Stimulated activated CD4-positive, alpha-beta T cell treated with anti-CD3 and anti-CD28 coated beads, TNF-alpha, amount 100 ng/mL, for 24 hours (primary cell): Measurements from ENCODE around the gene GATA2.

Experiments
- DNase-seq, 3 experiments: peaks; one replicate each; pipeline ENCODE4 v3.0.0-alpha.2; 2020; ENCODE audit warnings: low read depth in 3 of 3

The GATA2 gene

DNA sequence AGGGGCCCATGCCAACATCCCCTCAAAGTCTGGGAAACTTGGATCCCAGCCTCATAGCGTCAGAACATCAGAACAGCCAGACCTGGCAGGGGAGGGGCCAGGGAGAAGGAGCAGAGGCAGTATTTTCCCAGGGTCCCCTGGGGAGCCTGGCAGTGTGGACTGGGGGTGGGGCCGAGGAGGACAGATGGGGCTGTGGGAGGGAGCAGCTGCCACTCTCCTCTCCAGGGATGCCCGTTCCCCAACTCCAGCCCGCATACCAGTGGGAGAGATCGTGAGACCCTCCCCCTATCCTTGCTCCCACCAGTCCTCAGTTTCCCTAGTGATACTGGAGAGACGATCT, 19.9 kb downstream of the GATA2 start:
- DNase-seq = no peak

DNA sequence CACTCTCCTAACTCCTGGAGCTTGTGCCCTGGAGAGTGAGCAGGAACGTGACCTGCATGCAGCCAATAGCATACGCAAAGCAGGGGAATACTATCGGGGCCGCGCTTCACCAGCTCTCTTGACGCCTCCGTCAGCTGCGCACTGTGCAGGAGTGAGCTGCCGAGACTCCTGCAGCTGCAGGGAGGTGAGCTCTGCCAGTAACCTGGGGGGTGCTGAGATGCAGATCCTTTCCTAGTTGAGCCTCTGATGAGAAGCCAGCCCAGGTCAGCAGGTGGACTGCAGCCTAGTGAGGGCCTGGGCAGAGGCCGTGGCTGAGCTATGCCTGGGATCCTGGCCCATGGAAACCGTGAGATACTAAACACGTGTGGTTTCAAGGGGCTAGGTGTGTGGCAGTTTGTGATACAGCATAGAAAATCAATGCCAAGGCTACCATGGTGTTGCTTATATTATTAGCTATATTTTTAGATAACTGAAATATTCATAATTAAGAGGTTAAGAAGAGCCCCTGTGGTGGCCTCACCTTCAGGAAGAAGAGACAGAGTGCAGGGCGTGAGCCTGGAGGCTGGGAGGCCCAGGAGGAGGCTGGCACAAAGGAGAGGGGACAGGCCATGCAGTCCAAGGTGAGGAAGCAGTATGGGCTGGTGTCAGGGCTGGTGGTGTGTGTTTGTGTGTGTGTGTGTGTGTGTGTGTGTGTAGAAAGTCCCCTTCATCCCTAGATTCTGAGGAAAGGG, 20.4 kb downstream of the GATA2 start:
- no peak for DNase-seq

DNA sequence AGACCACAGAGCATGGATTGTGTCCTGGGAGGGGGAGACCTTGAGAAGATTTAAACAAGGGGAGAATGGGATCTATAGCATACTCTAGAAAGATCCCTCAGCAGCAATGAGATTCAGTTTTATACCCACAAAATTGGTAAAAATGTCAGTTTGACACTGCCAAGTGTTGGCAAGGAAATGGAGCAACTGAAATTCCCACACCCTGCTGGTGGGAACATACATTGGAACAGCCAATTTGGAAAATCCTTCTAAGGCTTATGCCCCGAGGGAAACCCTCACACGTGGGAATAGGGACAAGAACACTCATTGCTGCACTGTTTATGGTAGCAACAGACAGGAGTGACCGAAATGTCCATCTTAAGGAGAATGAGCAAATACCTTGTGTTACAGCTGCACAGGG, 21.3 kb downstream of the GATA2 start:
- no peak for DNase-seq

DNA sequence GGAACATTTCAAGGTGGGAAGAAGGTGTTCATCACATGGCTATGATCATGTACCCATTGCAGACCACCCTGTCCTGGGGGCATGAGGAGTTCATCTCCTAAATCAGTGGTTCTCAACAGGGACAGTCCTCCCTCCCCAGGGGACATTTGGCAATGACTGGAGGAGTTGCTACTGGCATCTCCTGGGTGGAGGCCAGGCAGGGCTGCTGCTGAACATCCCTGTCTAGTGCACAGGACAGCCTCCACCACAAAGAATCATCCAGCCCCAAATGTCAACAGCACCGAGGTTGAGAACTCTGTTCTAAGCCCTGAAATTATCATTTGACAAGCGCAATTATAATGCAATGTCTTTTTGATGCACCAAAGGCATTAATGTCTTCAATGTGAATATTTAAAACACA, 21.9 kb downstream of the GATA2 start:
- no peak for DNase-seq

DNA sequence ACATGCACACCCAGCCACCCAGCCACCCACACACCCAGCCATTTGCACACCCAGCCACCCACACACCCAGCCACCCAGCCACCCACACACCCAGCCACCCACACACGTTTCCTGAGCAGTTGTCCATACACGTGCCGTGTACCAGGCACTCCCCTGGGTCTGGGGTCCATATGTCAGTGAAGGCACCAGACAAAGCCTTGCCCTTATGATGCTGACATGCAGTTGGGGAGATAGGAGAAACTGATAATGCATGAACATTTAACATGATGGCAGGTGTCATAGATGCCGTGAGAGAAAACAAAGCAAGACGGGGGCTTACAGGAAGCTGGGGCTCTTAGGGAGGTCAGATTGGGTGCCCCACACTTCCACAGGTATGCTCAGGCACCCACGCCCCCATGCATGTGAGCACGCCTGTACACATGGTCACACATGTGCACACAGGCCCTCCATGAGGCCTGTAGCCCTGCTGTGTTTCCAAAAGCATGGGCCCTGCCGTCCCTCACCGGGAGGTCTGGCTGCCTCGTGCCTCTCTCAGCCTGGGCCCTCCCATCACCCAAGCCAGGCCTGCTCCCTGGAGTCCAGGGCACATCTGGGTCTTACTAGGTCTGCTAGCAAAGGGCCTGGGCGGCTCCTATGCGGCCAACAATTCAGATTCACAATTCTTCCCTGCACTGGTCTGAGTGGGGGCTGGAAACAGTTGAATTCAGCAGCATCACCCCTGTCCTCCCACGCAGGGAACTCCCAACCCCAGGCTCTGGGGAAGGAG, 22.7 kb downstream of the GATA2 start:
- no peak for DNase-seq

DNA sequence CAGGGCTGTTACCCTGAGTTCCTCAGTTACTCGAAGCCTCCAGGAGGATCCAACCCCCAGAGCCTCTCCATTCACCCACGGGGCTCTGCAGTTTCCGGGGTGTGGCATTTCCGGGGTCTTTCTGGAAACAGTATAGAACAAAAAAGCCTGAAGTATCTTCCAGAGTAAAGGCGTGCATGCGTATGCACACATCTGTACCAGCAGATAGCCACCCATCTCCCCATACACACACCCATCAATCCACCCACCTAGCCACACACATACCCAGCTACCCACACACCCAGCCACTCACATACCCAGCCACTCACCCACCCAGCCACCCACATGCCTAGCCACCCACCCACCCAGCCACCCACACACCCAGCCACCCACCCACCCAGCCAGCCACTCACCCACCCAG, 23.4 kb downstream of the GATA2 start:
- no peak for DNase-seq

DNA sequence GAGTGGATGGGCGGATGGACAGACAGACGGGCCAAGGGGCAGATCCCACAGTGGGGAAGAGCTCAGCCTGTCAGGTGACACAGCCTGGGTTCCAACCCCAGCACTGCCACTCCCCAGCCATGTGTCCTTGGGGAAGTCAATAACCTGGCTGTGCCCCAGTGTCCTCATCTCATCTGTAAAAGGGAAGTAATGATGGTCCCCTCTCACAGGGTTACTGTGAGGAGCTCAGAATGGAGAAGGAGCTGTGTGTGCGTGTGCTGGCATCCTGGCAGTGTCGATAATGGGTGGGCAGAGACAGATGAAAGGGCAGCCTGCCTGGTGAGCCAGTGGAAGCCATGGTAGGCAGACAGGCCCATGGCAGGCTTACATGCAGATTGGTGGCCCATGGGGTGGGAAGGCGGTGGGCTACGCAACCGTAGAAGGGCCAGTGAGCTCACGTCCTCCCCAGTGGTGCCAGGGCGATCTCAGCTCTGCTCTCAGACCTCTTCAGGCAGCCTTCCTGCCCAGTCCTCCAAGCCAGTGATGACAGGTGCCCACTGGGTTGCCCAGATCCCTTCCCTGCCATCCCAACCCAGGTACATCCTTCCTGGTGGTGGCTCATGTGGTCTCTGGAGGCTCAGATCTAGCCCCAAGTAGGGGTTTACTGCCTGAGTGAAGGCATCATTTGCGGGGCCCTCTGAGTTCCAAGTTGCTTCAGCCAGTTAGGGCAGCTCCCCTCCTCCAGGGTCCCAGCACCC, 24.0 kb downstream of the GATA2 start:
- DNase-seq = no peak

DNA sequence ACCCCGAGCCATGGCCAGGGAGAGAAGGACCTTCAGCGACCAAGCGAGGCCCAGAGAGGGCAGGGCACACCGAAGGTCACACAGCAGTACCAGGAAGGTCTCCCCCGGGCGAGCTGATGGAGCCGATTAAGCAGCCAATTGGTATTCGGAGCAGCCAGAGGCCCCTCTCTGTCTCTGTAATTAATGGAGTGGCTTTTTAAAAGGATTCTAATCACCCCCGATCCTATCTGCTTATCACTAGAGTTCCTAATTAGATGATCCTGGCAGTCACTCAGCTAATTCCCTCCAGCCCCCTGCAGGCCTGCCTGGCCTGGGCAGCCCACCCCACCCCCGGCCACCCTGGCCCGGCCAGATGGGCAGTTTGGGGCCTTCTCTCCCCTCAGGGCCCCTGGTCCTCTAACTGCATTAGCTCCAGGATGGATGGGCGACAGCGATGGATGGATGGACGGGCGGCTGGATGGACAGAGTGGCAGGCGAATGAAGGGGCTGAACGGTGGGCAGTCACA, 24.7 kb downstream of the GATA2 start:
- no peak for DNase-seq

DNA sequence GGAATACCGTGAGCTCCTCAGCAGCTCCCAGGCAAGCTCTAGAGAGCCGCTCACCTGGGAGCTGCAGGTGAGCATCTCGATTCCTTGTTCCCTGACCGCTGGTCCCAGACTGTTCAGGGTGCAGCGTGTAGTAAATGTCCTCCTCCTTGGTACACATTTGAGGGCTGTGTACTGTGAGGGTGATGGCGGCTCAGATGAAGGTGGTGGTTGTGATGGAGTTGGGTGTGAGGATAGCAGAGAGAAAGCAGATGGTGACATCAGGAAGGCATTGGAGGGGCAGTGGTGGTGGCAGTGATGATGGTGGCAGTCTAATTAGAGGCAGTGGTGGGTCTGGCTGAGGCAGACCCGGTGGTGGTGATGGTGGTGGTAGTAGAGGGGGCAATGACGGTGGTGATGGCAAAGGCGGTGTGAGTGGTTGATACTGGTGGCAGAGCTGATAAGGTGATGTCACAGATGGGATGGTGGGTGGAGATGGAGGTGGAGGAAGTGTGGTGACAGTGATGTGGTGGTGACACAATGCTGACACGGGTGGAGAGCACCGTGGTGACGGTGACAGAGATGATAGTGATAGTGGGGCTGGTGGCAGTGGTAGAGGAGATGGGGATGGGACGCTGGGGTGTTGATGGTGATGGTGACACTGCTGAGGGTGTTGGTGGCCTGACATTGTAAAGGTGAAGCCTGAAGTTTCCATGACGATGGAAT, 26.0 kb downstream of the GATA2 start, which contains the start of gene DNAJB8:
Gene DNAJB8, minus strand, starts transcription at position 51 of the 702 bp plus-strand sequence. CDS start 3,645 bp downstream, outside the sequence.
- no peak for DNase-seq

DNA sequence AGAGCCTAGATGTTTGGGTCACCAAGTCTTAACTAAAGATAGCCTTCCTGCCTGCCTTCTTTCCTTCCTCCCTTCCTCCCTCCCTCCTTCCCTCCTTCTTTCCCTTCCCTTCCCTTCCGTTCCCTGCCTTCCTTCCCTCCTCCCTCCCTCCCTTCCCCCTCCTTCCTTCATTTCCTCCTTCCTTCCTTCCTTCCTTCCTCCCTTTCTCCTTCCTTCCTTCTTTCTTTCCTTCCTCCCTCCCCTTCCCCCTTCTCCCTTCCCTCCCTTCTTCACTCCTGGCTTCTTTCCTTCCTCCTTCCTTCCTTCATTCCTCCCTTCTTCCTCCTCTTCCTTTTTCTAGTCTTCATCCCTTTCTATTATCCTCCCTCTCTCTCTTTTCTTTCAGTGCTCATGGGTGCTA, 28.3 kb downstream of the GATA2 start:
- DNase-seq = no peak

DNA sequence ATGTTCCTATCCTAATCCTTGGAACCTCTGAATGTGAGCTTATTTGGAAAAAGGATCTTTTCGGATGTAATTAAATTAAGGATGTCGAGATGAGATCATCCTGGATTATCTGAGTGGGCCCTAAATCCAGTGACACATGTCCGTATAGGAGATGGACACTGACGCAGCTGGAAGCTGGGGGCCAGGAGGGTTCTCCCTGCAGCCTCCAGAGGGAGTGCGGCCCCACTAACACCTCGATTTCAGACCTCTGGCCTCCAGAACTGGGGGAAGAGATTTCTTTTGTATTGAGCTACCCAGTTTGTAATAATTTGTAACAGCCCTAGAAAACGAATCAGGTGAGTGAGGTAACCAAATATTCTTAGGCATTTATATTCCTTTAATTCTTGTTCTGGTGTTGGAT, 28.8 kb downstream of the GATA2 start:
- no peak for DNase-seq

DNA sequence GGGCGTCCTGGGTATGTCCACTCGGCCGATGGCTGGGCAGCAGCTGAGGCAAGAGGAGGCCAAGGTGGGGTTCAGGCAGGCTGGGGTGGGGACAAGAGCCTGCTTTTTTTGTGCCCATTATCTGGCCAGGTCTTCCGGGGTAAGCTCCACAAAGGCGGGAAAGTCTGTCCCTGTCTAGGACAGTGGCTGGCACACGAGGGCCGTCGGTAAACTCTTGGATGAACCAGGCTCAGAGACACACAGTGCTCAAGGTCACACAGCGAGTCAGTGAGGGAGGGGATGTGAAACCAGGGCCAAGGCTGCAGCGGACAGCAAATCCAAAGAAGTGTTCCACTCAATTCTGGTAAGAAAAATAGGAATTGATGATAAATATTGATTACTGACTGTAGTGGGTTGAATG, 29.2 kb downstream of the GATA2 start:
- no peak for DNase-seq

DNA sequence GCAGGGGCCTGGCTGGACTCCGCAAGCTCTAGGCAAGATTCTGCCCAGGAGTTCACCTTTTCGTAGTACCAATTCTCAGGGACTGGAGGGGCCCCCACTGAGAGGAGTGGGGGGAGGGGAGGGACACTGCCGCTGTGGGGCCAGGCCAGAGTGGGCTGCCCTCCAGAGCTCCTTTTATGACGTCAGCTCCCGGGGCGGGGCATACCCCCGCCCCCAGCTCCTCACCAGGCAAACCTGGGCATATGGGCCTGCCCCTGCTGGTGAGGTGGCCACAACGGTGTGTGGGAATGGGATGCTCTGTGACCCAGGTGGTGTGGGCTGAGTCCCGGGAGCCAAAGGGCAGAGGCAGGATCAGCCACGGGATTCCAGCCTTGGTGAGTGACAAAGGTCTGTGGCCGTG, 29.6 kb downstream of the GATA2 start:
- no peak for DNase-seq

DNA sequence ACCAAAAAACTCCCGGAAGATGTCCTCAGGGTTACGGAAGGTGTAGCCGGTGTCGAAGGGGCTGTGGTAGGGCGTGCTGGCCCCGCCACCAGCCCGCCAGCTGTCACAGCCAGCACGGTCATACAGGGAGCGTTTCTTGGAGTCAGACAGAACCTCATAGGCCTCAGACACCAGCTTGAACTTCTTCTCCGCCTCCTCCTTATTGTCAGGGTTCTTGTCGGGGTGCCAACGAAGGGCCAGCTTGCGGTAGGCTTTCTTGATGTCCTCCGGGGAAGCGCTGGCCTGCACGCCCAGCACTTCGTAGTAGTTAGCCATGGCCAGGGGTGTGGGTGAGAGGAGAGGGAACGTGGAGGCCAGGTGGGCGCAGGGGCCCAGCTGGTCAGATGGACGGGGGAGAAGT, 30.1 kb downstream of the GATA2 start:
- no peak for DNase-seq

DNA sequence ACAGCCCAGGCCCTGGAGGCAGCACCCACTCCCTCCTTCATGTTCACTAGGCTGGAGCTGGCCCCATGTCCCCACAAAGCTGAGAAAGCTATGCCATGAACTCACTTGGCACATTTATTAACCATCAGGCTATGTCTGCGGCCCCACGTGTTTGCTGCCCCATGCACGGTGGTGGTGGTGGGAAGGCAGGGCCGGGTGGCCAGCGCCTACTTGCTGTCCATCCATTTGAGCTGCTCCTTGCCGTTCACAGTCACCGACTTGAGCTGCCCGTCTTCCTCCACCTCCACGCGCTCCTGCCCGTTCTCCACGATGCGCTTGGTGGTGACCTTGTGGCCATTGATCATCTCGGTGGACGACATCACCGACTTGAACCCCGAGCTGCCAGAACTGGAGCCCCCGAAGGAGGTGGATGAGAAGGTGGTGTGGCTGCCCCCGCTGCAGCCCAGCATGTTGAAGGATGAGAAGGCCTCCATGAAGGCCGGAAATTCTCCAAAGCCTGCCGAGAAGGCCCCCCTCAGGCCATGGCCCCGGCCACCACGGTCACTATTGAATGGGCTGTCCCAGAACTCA, 30.6 kb downstream of the GATA2 start:
- DNase-seq = no peak

DNA sequence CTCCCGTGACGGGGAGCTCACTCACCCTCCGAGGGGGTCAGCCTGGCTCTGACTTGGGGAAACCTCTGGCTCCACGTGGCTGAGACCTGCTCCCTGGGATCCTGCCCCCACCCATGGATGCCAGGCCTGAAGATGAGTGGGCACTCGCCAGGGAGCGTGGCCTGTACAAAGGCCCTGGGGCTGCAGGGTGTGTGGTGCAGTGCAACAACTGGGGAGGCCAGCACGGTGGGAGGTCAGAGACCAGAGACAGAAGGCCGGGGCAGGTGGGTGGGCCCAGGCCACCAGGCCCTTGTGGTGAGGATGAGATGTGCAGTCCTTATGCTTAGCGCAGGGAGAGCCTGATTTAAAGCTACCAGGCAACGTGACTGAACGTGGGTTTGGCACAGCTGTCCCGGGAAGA, 31.3 kb downstream of the GATA2 start:
- DNase-seq = no peak

DNA sequence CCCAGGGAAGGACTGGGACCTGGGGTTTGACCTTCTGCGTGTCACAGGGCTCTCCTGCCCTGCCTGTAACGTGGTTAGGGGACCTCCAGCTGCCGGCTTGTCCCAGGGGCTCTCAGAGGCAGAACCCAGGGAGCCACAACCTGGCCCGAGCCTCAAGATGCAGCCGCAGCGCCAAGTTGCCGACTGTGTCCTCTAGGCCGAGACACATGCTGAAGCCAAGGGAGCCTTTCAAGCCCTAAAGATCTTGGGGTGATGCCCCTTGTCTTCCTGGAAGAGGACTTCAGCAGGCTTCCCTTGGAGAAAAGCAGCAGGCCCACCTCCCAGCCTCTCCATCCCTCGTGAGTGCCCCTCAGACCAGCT, 33.6 kb downstream of the GATA2 start:
- DNase-seq = no peak

DNA sequence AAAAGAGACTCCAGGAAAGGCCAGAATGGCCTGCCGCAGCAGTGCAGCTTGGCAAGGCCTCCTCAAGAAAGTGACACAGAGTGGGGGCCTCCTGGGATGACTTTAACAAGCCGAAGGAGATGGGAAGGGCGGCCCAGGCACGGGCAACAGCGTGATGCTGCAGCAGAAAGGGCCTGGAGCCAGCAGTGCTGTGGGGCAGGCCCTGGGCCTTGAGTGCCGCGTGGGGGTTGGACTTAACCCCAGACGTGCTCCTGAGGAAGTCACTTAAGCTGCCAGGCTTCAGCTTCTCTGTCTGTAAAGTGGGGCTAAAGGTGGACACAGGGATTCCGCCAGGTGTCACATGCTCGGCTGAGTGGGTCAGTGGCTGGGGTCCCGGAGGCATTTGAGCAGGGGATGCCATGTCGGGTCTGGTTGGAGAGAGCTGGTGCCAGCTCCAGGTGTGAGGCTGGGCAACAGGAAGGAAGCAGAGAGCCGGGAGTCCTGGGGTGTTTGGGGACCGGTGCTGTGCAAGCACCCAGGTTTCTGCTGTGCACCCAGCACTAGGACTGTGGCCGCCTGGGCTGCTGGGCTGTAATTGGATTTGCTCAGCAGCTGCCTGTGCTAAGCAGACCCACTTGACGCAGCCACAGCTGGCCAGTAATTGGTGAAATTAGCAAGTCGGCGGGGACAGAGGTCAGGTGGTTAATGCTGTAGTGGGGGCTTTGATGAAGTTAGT, 34.1 kb downstream of the GATA2 start:
- no peak for DNase-seq

DNA sequence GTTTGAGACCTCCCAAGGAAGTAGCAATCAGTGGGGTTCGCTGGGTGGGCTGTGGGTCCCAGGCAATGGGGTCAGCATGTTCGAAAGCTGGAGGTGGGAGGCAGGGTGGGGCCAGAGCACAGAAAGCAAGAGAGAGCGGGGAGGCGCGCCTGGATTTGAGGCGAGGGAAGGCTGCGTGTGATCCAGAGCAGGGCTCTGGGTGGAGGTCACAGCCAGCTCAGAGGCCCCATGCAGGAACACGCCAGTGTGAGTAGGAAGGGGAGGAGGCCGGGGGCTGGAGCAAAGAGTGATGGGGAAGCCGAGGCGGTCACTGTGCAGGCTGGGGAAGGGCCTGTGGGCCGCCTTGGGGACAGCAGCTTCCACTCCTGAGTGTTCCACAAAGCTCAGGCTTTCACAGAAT, 35.1 kb downstream of the GATA2 start:
- DNase-seq = no peak

DNA sequence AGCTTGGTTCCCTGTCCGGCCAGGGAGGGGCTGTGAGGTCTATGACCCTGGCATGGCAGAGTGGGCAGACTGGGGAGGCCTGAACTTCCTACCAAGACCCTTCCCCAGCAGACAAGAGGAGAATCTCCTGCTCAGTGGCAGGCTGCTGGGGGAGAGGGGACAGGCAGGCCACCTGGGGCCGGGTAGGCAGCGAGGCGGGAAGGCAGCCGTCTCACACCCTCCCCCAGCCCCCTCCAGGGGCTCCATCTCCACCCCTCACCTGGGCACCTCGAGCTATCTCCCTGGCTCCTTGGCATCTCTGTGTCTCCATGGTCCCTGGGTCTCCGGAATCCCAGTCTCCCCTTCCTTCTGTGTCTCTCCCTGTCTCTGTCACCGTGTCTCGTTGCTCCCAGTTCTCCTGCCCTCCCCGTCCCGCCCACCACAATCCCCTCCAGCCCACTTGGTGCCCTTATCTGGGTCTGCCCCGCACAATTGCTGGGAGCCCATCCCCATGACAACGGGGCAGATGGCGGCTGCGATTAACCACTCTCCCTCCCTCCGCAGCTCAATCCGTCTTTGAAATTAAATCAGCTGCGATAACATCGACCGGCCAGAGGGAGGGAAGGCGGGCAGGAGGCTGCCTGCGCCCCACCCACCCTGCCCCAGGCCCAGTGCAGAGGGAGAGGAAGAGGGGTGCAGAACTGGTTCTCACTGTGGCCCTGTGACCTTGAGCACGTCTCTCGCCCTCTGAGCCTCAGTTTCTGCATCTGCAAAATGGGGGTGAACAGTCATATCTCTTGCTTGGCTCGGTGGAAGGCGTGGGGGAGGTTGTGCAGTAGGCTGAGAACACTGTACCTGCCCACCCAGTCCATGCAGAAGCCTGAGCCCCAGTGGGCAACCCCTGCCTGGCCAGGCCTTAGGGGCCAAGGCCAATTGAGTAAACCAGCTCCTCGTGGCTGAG, 36.0 kb downstream of the GATA2 start:
- no peak for DNase-seq
